ENCODE results near the gene DPP6. TPM values are rescaled to one million over a fixed set of nuclear protein-coding genes. Genes with fewer than 3 reads are reported as not detected.

Gene DPP6
- total and polyA plus RNA-seq, 2 experiments from 2014 or later = not detected

- Histone ChIP-seq H3F3A (replicated peaks; ENCODE audit: low read depth) (no peaks in the 10 kb centered on the region), H3K79me2 (replicated peaks; ENCODE audit: insufficient read depth) (no peaks in the 10 kb centered on the region), H3K27ac (ENCODE audit: low read depth) (no peak overlapping the region), H3K9me2 (ENCODE audit: insufficient read depth) (no peaks in the 10 kb centered on the region), H3K4me2 (no peak overlapping the region), H3K27me3 (ENCODE audit: insufficient read depth) (no peaks in the 10 kb centered on the region), H3K4me1 (ENCODE audit: insufficient read depth) (no peaks in the 10 kb centered on the region), H4K20me1 (replicated peaks; ENCODE audit: insufficient read depth) (no peaks in the 10 kb centered on the region), H3K4me3 (no peak overlapping the region), H3K36me3 (ENCODE audit: insufficient read depth) (peaks cover 4% of the 10 kb centered on the region; the same call in 1 of the 2 replicates), H2AFZ (no peak overlapping the region)
- ATAC-seq (no peak), DNase-seq (ENCODE audit: low spot score) (no peak)
- Mint-ChIP-seq H3K4me1 (peaks cover 31% of the 10 kb centered on the region), H3K36me3 (ENCODE audit: low read depth) (peaks cover 5% of the 10 kb centered on the region; the same call in 2 of the 3 replicates), H3K9me3 (peaks cover 8% of the 10 kb centered on the region; the same call in 1 of the 3 replicates), H3K27me3 (ENCODE audit: insufficient read depth, low read depth, poor library complexity) (peaks cover 2% of the 10 kb centered on the region), H3K4me3 (no peak overlapping the region), H3K27ac (no peak overlapping the region)
- TF ChIP-seq, protein P1, sequence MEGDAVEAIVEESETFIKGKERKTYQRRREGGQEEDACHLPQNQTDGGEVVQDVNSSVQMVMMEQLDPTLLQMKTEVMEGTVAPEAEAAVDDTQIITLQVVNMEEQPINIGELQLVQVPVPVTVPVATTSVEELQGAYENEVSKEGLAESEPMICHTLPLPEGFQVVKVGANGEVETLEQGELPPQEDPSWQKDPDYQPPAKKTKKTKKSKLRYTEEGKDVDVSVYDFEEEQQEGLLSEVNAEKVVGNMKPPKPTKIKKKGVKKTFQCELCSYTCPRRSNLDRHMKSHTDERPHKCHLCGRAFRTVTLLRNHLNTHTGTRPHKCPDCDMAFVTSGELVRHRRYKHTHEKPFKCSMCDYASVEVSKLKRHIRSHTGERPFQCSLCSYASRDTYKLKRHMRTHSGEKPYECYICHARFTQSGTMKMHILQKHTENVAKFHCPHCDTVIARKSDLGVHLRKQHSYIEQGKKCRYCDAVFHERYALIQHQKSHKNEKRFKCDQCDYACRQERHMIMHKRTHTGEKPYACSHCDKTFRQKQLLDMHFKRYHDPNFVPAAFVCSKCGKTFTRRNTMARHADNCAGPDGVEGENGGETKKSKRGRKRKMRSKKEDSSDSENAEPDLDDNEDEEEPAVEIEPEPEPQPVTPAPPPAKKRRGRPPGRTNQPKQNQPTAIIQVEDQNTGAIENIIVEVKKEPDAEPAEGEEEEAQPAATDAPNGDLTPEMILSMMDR (conservative IDR thresholded peaks at IDR 0.05; ENCODE audit: low read depth in 2 of 2) = no peak
- TF ChIP-seq STAT1 (IDR thresholded peaks at IDR 0.05; ENCODE audit: unreplicated experiment) (no peak), EZH2phosphoT487 (IDR thresholded peaks at IDR 0.05; ENCODE audit: unreplicated experiment) (no peak), ZNF114 (CRISPR knock-in tag; IDR thresholded peaks at IDR 0.05) (no peak), POLR2AphosphoS5 (IDR thresholded peaks at IDR 0.05; ENCODE audit: low read depth) (no peak), ETS1 (IDR thresholded peaks at IDR 0.05) (no peak), CREB1 (CRISPR knock-in tag; IDR thresholded peaks at IDR 0.05; ENCODE audit: low read depth) (no peak), REST (IDR thresholded peaks at IDR 0.05; ENCODE audit: unreplicated experiment) (no peak), ZNF331 (CRISPR knock-in tag; IDR thresholded peaks at IDR 0.05; ENCODE audit: low read depth) (no peak), ZNF462 (CRISPR knock-in tag; IDR thresholded peaks at IDR 0.05) (no peak), EZH2 (IDR thresholded peaks at IDR 0.05; ENCODE audit: low read depth, unreplicated experiment) (no peak), NANOG (IDR thresholded peaks at IDR 0.05; ENCODE audit: borderline replicate concordance) (no peak), JUNB (IDR thresholded peaks at IDR 0.05; ENCODE audit: unreplicated experiment) (no peak)
These were observed 716.8 kb downstream of the DPP6 start for GRCh38 chr7:154769001-154769400.
